ENCODE data around the gene RLIM. TPM values are rescaled to one million over a fixed set of nuclear protein-coding genes. Genes with fewer than 3 reads are reported as not detected.

Gene RLIM
- total RNA-seq, 2 donors from 2014 or later = 25.9 to 46.0 TPM

DNA sequence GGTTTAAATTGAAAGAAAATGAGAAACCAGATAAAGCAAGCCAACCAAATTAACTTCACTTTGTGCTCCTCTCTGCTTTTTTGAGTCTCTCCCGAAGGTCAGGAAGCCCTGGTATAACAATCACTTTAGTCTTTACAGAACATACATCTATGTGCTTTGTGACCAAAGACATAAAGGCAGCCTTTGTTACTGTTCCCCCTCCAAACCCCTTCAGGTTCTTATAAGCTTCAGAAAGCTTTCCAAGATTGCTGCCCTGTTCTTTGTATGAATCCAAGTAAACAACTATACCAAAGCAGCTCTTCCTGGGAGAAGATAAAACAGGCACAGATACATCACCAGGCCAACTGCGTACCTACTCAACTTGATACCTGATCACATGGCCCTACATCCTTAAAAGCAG is 28.7 kb downstream of the RLIM start:
- H3K4me3 ChIP-seq = no peak overlapping the region
- no peaks in the 10 kb centered on the region for H3K36me3 ChIP-seq
- no peak for DNase-seq (ENCODE audit: low spot score)
- ATAC-seq (ENCODE audit: insufficient number of reproducible peaks, low FRiP score, low read depth) = no peak
- H3K27ac ChIP-seq = no peak overlapping the region
- no peaks in the 10 kb centered on the region for H3K9me3 ChIP-seq
- H3K4me1 ChIP-seq (ENCODE audit: control insufficient read depth in 1 of 2, low read depth in 2 of 2) = no peaks in the 10 kb centered on the region
- TF ChIP-seq, protein P1, sequence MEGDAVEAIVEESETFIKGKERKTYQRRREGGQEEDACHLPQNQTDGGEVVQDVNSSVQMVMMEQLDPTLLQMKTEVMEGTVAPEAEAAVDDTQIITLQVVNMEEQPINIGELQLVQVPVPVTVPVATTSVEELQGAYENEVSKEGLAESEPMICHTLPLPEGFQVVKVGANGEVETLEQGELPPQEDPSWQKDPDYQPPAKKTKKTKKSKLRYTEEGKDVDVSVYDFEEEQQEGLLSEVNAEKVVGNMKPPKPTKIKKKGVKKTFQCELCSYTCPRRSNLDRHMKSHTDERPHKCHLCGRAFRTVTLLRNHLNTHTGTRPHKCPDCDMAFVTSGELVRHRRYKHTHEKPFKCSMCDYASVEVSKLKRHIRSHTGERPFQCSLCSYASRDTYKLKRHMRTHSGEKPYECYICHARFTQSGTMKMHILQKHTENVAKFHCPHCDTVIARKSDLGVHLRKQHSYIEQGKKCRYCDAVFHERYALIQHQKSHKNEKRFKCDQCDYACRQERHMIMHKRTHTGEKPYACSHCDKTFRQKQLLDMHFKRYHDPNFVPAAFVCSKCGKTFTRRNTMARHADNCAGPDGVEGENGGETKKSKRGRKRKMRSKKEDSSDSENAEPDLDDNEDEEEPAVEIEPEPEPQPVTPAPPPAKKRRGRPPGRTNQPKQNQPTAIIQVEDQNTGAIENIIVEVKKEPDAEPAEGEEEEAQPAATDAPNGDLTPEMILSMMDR (IDR thresholded peaks at IDR 0.05) = no peak
- no peaks in the 10 kb centered on the region for H3K27me3 ChIP-seq (replicated peaks; ENCODE audit: insufficient read depth)

DNA sequence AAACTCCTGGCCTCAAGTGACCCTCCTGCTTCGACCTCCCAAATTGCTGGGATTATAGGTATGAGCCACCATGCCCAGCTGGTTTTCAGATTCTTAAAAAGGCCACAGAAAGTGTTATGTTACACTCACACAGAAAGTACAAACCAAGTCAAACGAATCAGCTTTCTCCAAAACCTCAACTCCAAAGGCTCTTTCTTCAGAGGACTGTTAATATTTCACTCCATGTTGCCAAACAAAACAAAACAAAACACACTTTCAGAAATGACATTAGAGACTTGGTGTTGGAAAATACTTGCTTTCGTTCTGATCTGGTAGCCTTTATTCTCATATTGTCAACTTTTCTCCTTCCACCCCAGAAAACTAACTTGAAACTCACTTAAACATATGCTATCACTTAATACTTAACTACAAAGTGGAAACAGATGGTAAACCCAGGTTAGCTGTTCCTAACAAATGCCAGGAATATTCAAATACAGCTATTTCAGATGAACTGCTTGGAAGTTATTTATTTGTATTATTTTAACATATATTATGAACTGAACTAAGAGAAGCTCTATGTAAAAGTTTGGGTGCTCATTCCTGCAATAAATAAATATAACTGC is 34.7 kb downstream of the RLIM start:
- Histone ChIP-seq H3K4me1 (ENCODE audit: control insufficient read depth in 1 of 2, low read depth in 2 of 2) (peaks cover 0 to 7% of the 10 kb centered on the region in 2 donors), H3K4me3 (no peak overlapping the region), H3K36me3 (no peaks in the 10 kb centered on the region), H3K9me3 (no peaks in the 10 kb centered on the region), H3K27me3 (replicated peaks; ENCODE audit: insufficient read depth) (no peaks in the 10 kb centered on the region), H3K27ac (peak overlapping the region in 1 of 2 donors; percentile 8)
- no peak for ATAC-seq (ENCODE audit: insufficient number of reproducible peaks, low FRiP score, low read depth)
- TF ChIP-seq, protein P1 (IDR thresholded peaks at IDR 0.05) = no peak
- DNase-seq (ENCODE audit: low spot score) = no peak

DNA sequence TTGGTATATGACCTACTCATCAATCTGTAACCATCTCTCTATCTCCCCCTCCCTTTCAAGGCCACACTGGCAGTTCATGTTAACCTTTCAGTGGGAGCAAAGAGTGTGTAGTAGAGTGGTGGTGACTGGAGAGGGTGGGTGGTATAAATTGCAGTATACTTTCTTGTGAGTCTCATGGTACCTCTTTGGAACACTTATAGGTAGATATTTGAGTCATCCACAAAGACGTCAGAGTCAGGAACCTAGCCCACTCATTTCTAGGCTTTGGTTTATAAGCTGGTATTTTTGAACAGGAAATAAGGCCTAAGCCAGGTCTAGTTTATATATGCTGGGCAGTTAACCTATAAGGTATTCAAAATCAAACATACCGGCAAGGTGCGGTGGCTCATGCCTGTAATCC is 36.3 kb downstream of the RLIM start:
- Histone ChIP-seq H3K4me1 (ENCODE audit: control insufficient read depth in 1 of 2, low read depth in 2 of 2) (peaks cover 0 to 7% of the 10 kb centered on the region in 2 donors), H3K27ac (no peak overlapping the region), H3K27me3 (replicated peaks; ENCODE audit: insufficient read depth) (no peaks in the 10 kb centered on the region), H3K4me3 (no peak overlapping the region), H3K9me3 (no peaks in the 10 kb centered on the region), H3K36me3 (no peaks in the 10 kb centered on the region)
- DNase-seq (ENCODE audit: low spot score) (no peak), ATAC-seq (ENCODE audit: insufficient number of reproducible peaks, low FRiP score, low read depth) (no peak)
- TF ChIP-seq, protein P1 (IDR thresholded peaks at IDR 0.05) = no peak

DNA sequence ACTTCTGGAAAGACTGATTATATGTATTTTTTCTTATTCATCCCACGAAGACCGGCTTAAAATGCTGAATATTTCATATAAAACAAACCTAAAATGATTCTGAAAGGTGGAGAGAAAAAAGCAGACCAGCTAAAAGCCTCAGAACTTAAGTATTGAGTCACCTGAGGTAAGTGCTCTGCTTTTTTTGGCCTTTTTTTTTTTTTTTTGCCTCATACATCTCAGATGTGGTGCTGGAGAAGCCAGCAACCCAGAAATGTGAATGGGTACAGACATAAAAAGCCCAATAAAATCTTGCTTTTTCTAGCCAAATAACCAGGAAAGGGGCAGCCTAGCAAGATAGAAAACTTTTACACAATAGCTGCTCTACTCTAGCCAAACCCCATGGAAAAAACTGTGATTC is 57.0 kb downstream of the RLIM start:
- DNase-seq (ENCODE audit: low spot score) (no peak), ATAC-seq (ENCODE audit: insufficient number of reproducible peaks, low FRiP score, low read depth) (no peak)
- H3K4me3 ChIP-seq = no peak overlapping the region
- no peaks in the 10 kb centered on the region for H3K9me3 ChIP-seq
- TF ChIP-seq, protein P1 (IDR thresholded peaks at IDR 0.05) = no peak
- H3K4me1 ChIP-seq (ENCODE audit: control insufficient read depth in 1 of 2, low read depth in 2 of 2) = no peaks in the 10 kb centered on the region
- H3K27ac ChIP-seq = no peak overlapping the region
- no peaks in the 10 kb centered on the region for H3K27me3 ChIP-seq (replicated peaks; ENCODE audit: insufficient read depth)
- no peaks in the 10 kb centered on the region for H3K36me3 ChIP-seq

DNA sequence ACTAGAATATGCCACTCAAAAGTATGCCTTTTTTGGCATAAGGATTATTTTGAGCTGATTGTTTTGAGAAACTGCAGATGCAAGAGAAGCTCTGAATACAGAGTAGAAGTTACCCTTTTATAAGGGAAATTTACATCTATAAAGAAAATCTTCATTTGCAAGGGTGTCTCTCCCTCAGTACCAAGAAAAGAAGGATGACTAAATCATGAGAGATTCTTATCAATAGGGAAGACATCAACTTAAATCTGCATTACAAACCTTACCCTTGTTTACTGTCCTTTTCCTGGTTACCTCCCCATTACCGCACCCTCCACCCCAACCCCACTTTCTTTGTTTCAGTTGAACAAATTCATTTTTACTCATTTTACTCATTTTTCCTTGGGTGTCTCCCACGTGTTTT is 62.5 kb downstream of the RLIM start:
- Histone ChIP-seq H3K27me3 (replicated peaks; ENCODE audit: insufficient read depth) (no peaks in the 10 kb centered on the region), H3K4me3 (no peak overlapping the region), H3K9me3 (no peaks in the 10 kb centered on the region), H3K36me3 (no peaks in the 10 kb centered on the region), H3K4me1 (ENCODE audit: control insufficient read depth in 1 of 2, low read depth in 2 of 2) (no peaks in the 10 kb centered on the region), H3K27ac (no peak overlapping the region)
- DNase-seq (ENCODE audit: low spot score) = no peak
- ATAC-seq (ENCODE audit: insufficient number of reproducible peaks, low FRiP score, low read depth) = no peak
- TF ChIP-seq, protein P1 (IDR thresholded peaks at IDR 0.05) = no peak

All from thoracic aorta (tissue), 2 donors.